GM21619 (cell line): Measurements from ENCODE around the gene PPM1G.
"Not testable (repeated sequence)": the region's sequence is repeated elsewhere in the genome, so short reads cannot be mapped to it uniquely, and the experiment has no call there.

ENCODE experiments used
- ATAC-seq: cut with Tn5 transposase; IDR thresholded peaks from one replicate; pipeline ENCODE4 v1.9.1; 2021; ENCODE audit not compliant: unreplicated experiment

The PPM1G gene

GRCh38 chr2:27409321-27410073 lies at the start of gene PPM1G:
Gene PPM1G (minus strand): TSS chr2:27409591. CDS start chr2:27409422, 169 bp downstream.
- ATAC-seq: peak; percentile 94

GRCh38 chr2:27453968-27454367 lies 44.6 kb upstream of the PPM1G start:
- ATAC-seq: no peak

GRCh38 chr2:27451095-27451494 lies 41.7 kb upstream of the PPM1G start:
- no peak for ATAC-seq

- ATAC-seq: no peak
Measured at GRCh38 chr2:27448381-27448780, 39.0 kb upstream of the PPM1G start.

GRCh38 chr2:27446057-27446456 lies 36.7 kb upstream of the PPM1G start:
- ATAC-seq: no peak

- no peak for ATAC-seq
Measured at GRCh38 chr2:27445615-27446014, 36.2 kb upstream of the PPM1G start.

- no peak for ATAC-seq
Measured at GRCh38 chr2:27445155-27445554, 35.8 kb upstream of the PPM1G start.

GRCh38 chr2:27442920-27443282 lies 33.5 kb upstream of the PPM1G start:
- no peak for ATAC-seq

GRCh38 chr2:27441958-27442919 lies 32.8 kb upstream of the PPM1G start, which contains the start of gene KRTCAP3:
Gene KRTCAP3 (plus strand): TSS chr2:27442381. CDS start chr2:27442413, 32 bp downstream.
- ATAC-seq: no peak

- no peak for ATAC-seq
Measured at GRCh38 chr2:27441226-27441926, 32.0 kb upstream of the PPM1G start.

- ATAC-seq: no peak
Measured at GRCh38 chr2:27435628-27436027, 26.2 kb upstream of the PPM1G start.

GRCh38 chr2:27431395-27431794 lies 22.0 kb upstream of the PPM1G start:
- ATAC-seq: no peak

GRCh38 chr2:27428978-27429541 lies 19.7 kb upstream of the PPM1G start:
- peak; percentile 68 for ATAC-seq

- ATAC-seq: peak; percentile 85
Measured at GRCh38 chr2:27428213-27428977, 19.0 kb upstream of the PPM1G start, which contains the start of gene NRBP1. Gene NRBP1 (plus strand): TSS chr2:27428631. CDS start chr2:27433274, 4,643 bp downstream.

GRCh38 chr2:27427863-27428212 lies 18.4 kb upstream of the PPM1G start:
- no peak for ATAC-seq

GRCh38 chr2:27425039-27425438 lies 15.6 kb upstream of the PPM1G start:
- ATAC-seq: not testable (repeated sequence)

GRCh38 chr2:27422958-27423357 lies 13.6 kb upstream of the PPM1G start:
- no peak for ATAC-seq

GRCh38 chr2:27421660-27422250 lies 12.4 kb upstream of the PPM1G start:
- no peak for ATAC-seq

GRCh38 chr2:27420996-27421395 lies 11.6 kb upstream of the PPM1G start:
- ATAC-seq: no peak

- no peak for ATAC-seq
Measured at GRCh38 chr2:27416151-27416550, 6.8 kb upstream of the PPM1G start.
